Hepatic stellate cell (primary cell): Measurements from ENCODE around the gene GABRG3.

Source experiments
- DNase-seq: peaks from one replicate; pipeline ENCODE4 v3.0.0; 2011; ENCODE audit warnings: low spot score

Gene GABRG3

DNA sequence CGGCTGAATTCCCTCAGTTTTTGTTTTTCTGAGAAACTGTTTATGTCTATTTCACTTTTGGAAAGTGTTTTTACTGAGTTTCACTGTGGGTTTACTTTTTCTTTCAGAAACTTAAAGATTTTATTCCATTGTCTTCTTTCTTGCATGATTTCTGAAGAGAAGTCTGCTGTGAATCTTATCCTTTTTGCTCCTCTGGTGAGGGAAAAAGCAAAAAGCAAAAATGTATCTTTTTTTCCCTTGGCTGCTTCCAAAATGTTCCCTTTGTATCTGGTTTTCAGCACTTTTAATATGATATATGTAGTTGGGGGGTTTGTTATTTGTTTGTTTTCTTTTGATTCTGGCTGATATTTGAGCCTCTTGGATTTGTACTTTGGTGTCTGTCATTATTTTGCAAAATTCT lies 538.0 kb downstream of the GABRG3 start:
- no peak for DNase-seq

DNA sequence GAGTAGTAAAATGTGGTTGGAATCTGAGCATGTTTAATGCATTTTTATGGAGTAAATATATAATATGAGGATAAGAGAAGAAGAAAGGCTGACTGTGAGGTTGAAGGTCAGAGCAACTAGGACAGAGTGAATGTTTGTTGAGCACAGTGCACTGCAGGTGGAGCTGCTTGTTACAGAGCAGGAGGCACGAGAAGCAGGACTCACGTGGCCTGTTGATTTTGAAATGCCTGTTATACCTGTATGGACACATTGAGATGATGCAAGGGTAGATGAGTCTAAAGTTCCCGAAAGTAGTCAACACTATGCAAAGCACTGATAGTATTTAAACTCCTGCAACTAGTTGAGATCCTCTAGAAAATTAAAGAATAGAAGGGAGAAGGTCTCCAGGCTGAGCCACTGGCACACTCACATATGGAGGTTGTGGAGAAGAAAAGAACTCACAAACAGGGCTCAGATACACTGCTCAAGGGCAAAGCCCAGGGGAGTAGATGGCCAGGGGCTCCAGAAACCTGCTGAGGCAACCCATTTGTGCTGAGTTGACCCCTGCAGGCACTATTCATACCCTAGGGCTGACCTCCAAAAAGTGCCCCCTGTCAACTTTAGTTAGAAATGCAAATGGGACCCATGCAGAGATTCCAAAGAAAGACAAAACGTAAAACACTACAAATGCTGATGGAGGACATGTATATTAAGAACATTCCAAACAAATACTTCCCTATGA lies 541.5 kb downstream of the GABRG3 start:
- DNase-seq: no peak

DNA sequence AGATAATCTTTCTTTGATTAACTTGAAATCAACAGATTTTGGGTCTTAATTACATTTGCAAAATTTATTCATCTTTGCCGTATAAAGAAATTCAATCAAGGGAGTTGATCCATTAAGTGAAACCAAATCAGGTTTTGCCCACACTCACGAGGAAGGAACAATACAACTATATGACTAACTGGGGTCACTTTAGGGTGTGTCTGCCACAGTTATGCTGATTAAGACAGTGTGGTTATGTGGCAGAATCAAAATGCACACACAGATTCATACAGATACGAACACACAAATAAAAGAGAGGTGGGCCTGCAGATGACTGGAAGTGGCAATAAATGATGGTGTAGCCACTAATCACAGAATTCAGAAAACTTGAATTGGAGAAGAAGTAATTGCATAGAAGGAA lies 543.5 kb downstream of the GABRG3 start:
- no peak for DNase-seq

DNA sequence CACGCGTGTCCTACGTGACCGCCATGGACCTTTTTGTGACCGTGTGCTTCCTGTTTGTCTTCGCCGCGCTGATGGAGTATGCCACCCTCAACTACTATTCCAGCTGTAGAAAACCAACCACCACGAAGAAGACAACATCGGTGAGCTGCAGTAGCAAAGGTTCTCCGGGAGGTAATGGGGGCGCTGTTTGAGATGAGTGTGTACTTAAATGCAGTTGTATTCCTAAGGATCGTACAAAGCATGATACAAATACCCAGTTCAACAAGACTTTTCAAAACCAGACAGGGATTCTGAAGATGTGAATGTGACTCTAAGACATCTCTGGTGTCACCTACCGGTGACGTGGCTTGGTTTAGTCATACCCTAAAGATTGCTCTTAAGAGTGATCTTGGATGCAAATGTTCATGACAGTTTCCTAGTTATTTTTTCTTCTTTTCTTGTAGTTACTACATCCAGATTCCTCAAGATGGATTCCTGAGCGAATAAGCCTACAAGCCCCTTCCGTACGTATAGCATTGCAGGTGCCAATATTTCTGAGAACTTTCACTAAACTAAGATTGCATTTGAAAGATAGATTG lies 556.6 kb downstream of the GABRG3 start:
- no peak for DNase-seq

DNA sequence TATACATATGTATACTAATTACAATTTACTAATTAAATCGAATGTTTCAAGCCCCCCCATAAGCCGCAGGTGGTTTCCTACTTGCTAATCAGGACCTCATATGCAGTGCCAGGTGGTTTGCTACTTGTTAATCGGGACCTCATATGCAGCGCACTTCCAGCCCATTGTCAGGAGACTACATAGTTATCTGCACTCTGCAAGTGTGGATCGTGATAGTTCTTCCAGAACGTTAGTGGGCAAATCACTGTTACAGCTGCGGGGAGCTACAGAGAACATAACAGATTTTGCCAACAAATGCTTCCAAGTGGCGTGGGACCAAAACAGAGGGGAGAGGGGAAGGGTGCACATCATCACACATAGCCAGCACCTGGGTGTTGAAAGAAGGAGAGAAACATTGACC lies 558.4 kb downstream of the GABRG3 start:
- no peak for DNase-seq

DNA sequence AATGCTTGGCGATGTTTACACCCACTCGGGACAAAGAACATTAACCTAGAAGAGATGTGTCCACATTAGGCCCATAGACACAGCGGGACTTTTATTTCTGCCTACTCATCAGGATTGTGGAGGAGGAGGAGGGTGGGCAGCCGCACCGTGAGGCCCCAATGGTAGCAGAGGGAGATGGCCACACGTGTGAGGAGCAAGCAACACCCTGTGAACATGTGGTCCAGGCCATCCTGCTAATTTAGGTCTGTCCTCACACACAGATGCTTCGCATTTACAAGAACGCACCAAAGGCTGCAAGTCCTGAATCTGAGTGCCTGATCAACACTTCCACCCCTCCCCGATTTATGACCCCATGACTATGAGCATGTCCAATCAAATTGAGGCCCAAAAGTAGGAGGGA lies 560.0 kb downstream of the GABRG3 start:
- no peak for DNase-seq

DNA sequence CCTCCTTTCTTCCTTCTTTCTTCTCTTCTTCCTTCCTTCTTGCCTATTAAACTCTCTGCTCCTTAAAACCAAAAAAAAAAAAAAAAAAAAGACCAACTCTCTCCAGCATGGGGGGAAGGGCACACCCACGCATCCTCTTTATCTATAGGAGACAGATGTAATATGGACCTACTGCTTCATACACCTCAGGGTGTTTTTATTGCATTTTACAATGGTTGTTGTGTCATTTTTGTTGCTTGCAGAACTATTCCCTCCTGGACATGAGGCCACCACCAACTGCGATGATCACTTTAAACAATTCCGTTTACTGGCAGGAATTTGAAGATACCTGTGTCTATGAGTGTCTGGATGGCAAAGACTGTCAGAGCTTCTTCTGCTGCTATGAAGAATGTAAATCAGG lies 561.4 kb downstream of the GABRG3 start:
- no peak for DNase-seq

DNA sequence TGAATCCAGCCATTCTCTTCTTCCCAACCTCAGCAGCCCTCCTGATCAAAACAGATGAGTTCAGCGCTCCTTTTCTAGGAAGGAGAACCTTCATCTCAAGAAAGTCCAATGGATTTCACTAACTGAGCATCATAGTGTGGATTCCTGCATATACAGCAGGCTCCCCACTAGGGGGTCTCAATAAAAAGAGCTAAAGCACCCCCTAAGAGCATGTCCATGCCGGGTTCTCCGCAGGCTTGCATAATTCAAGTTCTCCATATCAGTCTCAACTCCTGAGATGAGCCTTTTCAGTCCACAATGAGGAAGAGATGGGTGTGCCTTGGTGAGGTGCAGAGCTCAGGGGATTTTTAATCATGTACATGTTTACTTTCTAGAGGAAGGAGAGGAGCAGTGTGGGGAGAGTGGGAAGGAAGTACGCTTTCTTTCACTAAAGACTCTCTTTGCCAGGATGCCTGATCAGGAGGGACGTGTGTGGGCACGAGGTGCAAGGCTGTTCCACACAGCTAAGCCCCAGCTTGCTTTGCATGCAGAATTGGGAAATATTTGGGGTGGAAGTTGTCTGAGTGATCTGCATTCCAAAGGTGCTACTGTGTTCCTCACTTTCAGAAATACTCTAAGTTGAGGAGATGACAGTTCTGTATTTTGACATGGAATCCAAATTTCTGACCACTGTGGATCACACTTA lies 564.6 kb downstream of the GABRG3 start:
- no peak for DNase-seq

DNA sequence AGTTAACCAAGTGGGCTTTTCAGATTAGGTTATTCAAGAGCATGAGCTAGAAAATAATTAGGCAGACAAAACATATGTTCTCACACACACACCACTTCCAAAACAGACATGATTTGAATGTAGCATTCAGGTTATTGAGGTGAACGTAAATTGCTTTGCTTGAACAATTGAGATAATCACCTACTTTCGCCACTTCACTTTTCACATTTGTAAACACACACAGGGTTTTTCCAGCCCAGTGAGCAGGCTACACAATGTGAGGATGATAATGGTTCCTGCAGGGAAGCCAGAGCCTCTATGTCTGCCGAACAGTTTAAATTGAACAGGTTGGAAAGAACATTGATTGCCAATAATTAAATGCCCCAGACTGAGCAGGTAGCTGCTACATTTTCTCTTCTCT lies 567.3 kb downstream of the GABRG3 start:
- DNase-seq: no peak

DNA sequence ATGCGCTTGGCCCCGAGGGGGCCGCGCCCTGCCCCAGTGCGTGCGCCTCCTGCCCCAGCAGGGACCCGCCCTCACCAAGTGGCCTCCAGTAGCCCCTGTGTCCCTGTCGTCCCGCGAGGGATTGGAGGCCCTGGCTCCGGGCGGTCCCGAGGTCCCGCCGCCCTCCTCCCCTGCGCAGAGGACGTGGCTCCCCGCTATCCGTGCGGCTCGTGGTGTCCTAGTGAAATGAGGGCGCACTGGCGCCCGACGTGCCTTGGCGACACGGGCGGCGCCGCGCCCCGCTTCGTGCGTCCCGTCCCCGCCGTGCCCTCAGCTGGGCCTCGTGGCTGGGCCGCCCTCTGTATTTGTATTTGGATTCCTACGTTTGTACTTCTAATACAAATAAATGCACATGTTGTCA lies 570.6 kb downstream of the GABRG3 start:
- DNase-seq: no peak

DNA sequence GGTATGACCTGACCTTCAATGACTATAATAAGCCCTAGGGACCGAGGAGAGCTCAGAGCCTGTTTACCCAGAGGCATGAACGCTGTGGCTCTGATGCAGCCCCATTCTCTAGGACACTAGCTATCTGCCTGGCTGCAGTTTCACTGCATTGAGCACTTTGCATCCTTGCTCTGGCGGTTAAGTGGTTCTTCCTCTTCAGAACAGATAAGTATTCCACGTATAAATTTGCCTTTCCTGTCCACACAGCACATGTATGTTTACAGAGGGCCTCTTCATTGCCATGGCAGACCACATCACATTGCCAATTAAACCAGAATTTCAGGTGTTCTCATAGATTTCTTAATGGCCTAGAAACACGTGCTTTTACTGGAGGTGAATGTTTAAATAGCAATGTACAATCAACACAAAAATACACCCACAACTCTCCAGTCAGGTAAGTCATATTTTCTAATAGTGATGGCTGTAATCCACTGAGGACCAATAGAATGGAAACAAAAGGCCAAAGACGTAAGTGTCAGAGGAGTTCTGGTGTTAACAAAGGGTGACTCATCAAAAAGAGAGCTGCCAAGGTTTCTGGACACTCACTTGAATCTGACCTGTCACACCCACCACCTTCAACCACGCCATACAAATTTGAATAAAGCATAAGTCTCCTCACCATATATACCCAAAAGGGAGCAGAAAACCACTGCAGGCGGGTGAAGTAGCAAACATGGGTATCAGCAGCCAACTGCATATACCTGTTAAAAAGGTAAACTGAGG lies 574.7 kb downstream of the GABRG3 start:
- DNase-seq: no peak

DNA sequence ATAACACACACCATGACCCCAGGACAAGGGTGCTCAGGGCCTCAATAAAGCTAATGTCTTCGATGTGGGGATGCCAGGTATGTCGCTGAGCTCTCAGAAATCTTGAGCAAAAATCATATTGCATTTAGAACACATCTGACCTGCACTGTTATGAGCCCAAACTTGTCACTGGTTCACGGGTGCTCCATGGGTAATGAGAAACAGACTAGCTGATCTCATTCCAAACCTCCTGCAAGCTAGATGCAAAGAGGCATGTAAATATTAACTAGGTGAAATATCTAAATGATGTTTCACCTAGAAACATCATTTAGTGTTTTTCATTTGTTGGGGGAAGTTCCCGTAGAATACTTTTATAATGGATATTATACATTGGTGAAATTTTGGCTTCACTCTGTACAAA lies 578.8 kb downstream of the GABRG3 start:
- DNase-seq: no peak

DNA sequence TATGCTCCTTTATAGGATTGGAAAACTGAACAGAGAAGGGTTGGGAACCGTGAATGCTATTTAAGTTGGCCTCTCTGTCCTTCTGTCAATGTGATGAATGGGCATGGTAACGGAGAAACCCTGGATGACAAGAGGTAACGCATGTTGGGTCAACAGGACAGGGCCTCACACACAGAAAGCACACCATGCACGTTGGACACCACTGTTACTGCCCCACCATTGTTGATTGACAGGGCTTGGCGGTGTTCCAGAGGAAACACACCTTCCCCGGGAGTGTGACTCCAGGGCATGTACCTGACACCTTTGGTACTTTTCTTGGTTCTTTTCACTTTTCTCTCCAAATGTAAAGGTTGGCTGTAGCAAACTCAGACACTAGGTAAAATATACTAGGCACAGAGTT lies 579.7 kb downstream of the GABRG3 start:
- DNase-seq: no peak

DNA sequence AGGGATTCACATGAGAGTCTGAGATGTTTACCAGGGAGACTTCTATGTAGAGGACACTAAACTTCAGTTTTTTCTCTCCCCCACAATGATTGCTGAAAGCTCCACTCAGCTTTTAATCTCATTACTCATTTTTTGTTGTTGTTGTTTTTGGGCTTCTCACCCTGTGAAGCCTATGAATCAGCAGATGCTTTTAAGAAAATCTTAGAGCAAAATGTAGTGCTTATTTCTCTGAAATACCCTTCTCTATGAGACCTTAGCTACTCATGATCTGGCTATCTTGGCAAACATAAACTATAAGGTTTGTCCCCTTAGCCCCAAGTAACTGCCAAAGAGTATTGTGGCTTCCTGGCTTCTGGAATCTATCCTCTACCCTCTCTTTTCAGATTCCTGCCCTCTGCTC lies 590.8 kb downstream of the GABRG3 start:
- no peak for DNase-seq

DNA sequence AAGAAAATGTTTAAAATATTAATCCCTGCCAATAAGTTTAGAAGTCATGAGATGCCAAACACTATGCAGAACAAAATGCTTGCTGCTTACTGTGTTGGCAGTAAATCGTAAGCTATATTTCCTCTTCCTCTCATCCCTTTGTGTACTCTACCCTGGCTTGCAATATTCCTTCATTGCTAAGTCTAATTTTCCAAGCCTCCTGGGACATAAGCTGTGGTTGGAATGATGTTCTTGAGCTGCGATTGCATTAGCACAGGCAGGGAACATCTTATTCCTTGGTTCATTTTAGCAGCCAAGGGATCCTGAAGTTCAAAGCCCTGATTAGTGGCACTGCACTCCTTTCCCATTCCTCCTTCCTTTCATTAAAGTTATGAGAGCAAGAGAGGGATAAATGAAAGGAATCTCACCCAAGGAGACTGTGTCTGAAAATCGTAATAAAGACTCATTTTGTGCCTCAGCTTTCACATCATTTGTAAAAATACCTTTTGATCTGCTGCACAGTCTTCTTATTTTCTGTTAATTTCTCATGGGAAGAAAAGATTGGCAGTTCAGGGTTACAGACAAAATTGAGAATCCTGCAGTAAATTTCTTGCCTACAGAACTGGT lies 592.9 kb downstream of the GABRG3 start:
- DNase-seq: no peak

DNA sequence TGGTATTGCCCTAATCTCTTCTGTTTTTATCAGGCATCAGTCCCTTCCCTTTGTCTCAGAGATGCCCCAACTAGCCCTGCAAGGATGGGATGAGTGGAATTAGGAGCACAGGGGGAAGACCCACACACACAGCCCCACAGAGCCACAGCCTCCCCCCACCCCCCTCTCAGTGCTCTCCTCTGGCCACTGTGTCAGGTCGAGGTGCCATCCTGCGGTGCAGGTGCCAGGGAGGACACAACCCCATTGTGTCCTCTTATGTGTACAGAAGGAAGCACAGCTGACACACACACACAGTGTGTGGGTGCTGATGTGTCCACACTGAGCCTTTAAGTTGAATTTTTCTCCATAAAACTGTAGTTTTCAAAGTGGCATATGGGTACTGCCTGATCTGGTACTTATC lies 593.7 kb downstream of the GABRG3 start:
- no peak for DNase-seq

DNA sequence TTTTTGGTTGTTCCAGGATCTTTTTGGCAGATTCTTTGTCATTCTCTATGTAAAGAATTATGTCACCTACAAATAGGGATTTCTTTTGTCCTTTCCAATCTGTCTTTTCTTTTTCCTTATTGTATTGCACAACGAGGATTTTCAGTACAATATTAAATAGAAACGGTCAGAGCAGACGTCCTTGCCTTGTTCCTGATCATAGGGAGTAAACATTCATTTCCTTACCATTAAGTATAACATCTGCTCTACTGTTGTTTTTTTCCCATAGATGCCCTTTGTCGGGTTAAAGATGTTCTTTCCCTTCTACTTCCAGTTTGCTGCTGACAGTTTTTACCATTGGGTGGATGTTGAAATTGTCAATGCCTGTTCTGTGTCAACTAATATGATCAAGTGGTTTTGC lies 599.8 kb downstream of the GABRG3 start:
- no peak for DNase-seq

DNA sequence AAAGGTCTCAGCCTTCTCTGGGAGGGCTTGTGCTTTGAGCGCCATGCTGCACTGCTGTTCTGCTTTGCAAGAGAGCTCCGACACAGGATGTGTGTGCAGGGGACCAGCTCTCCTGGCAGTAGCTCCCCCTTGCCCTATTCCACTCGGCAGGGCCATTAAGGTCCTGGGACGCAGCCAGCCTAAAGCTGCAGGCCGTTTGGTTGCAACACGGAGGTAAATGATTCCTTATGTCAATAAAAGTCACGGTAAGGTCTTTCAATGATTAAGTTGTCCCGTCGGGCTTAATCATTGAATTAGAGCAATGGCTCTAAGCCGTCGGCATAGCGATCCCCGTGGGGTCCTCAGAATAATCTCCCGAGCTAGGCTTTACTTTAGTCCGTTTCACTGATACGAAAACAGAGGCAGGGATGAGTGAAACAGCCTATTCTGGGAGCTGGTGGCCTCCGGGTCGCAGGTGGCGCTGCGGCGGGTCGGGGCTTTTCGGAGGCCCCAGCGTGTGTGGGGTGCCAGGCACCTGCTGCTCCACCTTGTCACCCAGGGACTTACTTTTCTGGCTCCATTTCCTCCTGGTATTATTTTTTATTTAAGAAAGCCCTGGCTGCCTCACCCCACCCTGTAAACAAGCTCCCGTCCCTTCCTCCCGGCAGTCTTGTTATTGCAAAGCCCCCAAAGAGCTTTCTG lies 603.0 kb downstream of the GABRG3 start:
- no peak for DNase-seq

DNA sequence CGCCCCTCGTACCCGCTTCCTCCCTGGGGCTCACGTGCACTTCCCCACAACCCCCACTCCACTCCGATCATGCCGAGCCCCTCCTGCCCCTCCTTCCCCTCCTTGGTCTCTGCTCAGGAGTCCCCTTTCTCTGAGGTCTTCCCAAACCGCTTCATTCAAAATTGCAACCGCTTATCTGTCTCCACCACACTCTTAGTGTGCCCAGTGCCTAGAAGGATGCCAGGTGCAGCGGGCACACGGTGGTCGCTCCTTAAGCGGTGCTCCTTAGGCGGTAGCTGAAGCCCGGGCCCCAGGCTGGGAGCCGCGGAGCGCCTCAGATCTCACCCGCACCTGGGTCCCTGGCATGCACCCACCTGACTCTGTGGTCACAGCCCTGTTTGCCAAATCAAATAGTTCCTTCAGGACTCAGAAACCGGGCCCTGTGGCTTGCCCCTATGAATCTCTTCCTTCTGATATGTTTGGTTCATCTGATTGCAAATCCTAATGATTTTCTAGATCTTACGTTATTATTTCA lies 603.6 kb downstream of the GABRG3 start:
- DNase-seq: no peak

DNA sequence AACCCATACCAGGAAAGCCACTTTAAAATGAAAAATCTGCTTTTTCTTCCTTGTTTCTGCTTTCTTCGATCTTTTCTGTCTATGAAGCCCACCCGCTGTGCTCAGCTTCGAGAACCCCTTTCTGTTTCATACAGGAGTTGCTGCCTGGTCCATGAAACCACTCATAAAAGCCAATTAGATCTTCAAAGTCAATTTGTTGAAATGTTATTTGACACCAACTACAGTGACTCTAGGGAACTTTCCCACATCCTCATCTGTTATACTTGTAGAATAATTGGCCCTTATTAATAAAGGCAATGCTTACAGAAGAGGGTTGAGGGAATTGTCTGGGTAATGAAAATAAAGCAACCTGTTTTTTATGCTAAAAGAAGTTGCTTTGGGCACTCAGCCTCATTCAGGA lies 604.5 kb downstream of the GABRG3 start:
- DNase-seq: no peak

DNA sequence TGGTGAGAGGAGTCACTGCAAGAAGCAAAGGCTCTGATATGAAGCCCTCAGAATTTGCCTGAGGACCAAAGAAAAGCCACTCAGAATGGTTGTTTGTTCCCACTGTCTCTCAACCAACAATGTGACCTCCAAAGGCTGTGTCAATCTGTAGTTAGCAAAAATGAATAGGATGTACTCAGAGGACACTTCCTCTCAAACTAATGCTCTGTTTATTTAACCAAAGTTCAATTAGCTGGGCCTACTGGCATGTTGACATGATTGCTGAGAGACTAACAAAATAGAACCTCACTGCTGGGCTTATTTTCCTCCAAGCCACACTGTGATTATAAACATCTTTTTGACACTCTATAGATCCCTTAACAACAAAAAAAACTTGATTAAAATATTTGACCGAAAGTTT lies 605.6 kb downstream of the GABRG3 start:
- no peak for DNase-seq

DNA sequence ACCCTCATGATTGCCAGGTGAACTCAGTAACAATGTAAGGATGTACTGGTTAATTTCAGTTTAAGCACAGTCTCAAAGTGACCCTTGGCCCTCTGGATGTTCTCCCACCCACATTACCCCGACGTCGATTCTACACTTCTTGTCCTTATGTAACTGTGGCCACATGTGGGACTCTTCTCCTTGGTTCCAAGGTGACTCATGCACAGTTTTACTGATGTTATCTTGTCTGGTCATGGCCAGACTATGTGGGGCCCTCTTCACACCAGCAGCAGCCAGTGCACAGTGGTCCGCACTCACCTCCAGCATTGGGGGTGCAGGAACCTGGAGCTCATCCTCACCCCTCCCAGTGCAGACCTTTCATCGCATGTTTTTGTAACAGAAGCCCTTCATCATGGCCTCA lies 608.8 kb downstream of the GABRG3 start:
- no peak for DNase-seq
